ENCODE measurements around the gene TDRD7. TPM values are rescaled to one million over a fixed set of nuclear protein-coding genes. Genes with fewer than 3 reads are reported as not detected.

The TDRD7 gene
- total RNA-seq, 2 experiments from 2014 or later, result 13.8 to 14.5 TPM

DNA sequence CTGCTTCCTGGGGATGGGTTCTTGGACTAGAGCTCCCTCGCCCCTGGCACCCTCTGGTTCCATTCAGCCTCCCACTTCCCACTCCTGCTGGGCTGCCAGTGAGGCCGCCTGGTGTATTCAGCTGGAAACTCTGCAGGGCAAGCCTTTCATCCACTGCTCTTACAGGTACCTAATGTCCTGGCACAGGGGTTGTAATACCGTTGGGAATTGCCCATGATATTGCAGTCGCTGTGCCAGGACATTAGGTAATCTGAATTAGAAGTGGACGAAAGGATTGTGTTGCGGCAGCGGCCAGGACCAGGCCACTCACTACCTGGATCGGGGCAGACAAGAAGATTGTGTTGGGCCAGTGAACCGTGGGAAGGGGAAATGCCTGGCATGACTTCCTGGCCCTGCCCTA is 102.6 kb downstream of the TDRD7 start:
- Mint-ChIP-seq H3K27me3 (peaks cover 34% of the 10 kb centered on the region), H3K27ac (no peak overlapping the region), H3K4me3 (no peak overlapping the region), H3K4me1 (no peaks in the 10 kb centered on the region), H3K36me3 (no peaks in the 10 kb centered on the region), H3K9me3 (no peaks in the 10 kb centered on the region)
- DNase-seq, result no peak
- POLR2A ChIA-PET, result no interaction called here
- ATAC-seq (ENCODE audit: low read depth), result no peak

DNA sequence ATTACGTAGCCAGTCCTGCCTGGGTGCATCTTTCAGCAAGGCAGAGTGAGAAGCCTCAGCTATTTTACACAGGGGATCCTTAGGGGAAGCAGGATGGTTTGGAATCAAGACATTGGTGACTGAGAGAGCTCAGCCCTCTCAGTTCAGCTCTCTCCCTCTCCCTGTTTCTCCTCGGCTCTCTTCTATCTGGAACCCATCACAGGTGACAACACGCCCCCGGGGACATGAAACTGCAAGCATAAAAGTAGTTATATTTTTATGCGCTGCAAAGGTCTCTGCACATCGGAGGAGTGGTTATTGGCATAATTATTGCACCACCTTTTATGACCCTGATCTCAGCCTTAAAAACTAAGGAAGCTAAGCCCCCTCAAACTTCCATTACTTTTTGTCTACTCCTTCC is 103.8 kb downstream of the TDRD7 start:
- ATAC-seq (ENCODE audit: low read depth) (no peak), DNase-seq (no peak)
- POLR2A ChIA-PET, result no interaction called here
- H3K4me3 Mint-ChIP-seq, result no peak overlapping the region
- no peaks in the 10 kb centered on the region for H3K4me1 Mint-ChIP-seq
- no peaks in the 10 kb centered on the region for H3K9me3 Mint-ChIP-seq
- peaks cover 37% of the 10 kb centered on the region for H3K27me3 Mint-ChIP-seq
- no peaks in the 10 kb centered on the region for H3K36me3 Mint-ChIP-seq
- no peak overlapping the region for H3K27ac Mint-ChIP-seq

DNA sequence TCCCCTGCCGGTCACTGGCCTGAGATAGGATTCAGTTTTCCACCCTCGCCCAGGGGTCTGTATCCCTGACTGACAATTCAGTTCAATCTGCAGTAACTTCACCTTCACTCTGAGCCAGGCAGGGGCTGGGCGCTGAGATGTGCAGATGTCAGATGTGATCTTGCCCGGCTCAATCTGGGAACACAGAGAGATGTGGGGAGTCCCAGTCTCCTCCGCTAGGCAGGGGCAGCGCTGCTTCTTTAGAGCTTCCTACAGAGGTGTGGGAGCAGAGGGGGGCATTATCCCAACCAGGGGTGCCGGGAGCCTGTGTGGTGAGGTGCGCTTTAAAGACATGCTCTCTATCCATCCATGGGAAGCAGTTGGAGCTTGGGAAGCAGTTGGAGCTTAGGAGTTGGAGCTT is 104.2 kb downstream of the TDRD7 start:
- POLR2A ChIA-PET, result no interaction called here
- no peak for ATAC-seq (ENCODE audit: low read depth)
- peaks cover 37% of the 10 kb centered on the region for H3K27me3 Mint-ChIP-seq
- H3K4me1 Mint-ChIP-seq, result no peaks in the 10 kb centered on the region
- no peak overlapping the region for H3K27ac Mint-ChIP-seq
- no peak for DNase-seq
- H3K9me3 Mint-ChIP-seq, result no peaks in the 10 kb centered on the region
- no peak overlapping the region for H3K4me3 Mint-ChIP-seq
- H3K36me3 Mint-ChIP-seq, result no peaks in the 10 kb centered on the region

DNA sequence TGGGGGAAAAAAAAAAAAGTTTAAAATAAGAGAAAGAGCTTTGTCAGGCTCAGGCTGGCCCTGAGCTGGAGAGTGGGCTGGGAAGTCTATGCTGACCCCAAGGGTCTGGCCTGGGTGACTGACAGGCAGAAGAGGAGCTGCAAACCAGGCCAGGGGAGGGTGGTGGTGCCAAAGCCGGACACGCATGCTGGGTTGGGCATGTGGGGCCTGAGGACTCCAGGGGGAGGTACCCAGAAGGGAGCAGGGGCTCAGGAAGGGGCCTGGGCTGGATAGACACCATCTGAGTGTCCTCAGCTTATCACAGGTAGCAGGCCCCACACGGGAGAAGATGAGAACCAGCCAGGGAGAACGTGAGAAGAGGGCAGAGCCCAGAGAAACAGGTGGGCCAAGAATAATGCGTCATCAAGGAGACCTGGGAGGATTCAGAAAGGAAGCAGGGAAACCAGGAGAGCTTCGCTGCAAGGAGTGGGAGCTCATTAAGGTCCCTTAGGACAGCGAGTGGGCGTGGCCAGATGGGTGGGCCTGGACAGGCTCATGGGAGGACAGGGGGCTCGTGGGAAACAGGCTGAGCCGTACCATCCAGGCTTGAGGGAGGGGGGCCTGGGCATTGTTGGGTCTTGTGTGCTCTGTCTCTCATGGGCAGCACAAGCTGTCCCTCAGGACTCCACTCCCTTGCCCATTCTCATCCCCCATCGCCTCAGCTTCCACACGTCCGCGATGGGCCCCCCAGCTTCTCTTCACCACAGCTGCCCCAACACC is 105.6 kb downstream of the TDRD7 start:
- Mint-ChIP-seq H3K36me3 (no peaks in the 10 kb centered on the region), H3K27me3 (peaks cover 34% of the 10 kb centered on the region), H3K27ac (no peak overlapping the region), H3K4me3 (no peak overlapping the region), H3K9me3 (no peaks in the 10 kb centered on the region), H3K4me1 (no peaks in the 10 kb centered on the region)
- ATAC-seq (ENCODE audit: low read depth), result no peak
- POLR2A ChIA-PET, result no interaction called here
- no peak for DNase-seq

DNA sequence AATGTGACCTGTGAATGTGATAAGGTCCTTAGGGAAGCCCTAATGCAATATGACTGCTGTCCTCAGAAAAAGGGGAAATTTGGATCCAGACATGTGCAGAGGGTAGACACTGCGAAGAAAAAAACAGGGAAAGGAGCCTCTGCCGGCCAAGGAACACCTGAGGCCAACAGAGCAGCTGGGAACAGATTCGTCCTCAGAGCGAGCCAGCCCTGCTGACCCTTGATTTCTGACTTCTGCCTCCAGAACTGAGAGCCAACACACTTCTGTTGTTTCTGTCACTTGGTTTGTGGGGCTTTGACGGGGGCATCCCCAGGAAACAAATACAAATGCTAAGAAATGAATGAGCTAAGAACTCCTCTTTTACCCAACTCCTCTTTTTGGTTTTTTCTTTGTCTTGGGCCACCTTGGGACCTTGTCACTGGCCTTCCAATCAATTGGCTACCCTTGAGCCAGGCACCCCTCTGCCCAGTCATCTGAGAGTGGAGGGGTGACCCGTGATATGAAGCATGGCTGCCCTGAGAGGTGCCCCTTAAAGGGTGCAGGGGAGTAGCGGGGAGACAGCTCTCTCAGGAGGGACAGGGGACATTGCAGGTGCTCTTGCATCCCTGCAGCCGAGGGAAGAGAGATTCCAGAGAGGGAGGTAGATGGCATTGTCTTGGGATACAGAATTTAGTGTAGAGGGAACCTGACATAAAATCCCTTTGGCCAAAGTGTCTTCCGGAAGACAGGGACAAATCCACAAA is 106.4 kb downstream of the TDRD7 start:
- Mint-ChIP-seq H3K27ac (no peak overlapping the region), H3K27me3 (peaks cover 32% of the 10 kb centered on the region), H3K36me3 (no peaks in the 10 kb centered on the region), H3K9me3 (no peaks in the 10 kb centered on the region), H3K4me1 (no peaks in the 10 kb centered on the region), H3K4me3 (no peak overlapping the region)
- ATAC-seq (ENCODE audit: low read depth), result no peak
- no peak for DNase-seq
- POLR2A ChIA-PET, result interaction anchor here (0.6 kb wide), 1 partner anchor 57 kb away, joined by 3 read pairs; no protein-coding TSS in a partner anchor

DNA sequence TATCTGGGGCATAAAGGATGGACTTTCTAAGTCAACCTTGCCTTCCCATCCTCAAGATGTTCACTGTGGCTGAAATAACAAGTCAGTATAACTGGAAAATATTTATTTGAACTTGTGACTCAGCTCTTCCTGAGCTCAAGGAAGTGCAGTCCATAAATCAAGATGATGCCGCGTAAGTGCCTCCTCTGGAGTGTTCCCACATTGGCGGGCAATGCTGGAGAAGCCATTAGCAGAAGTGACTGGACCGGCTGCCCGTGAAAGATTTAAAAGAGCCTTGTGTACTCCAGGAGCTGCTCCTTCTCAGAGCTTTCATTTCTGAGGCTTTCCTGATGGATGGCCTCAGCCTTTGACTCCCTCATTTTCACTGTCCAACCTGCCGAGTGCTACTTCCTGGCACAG is 107.0 kb downstream of the TDRD7 start:
- H3K4me1 Mint-ChIP-seq, result no peaks in the 10 kb centered on the region
- no peak overlapping the region for H3K4me3 Mint-ChIP-seq
- no peak for ATAC-seq (ENCODE audit: low read depth)
- peaks cover 32% of the 10 kb centered on the region for H3K27me3 Mint-ChIP-seq
- DNase-seq, result no peak
- H3K27ac Mint-ChIP-seq, result no peak overlapping the region
- POLR2A ChIA-PET, result interaction anchor here (0.6 kb wide), 1 partner anchor 58 kb away, joined by 3 read pairs; no protein-coding TSS in a partner anchor
- H3K36me3 Mint-ChIP-seq, result no peaks in the 10 kb centered on the region
- H3K9me3 Mint-ChIP-seq, result no peaks in the 10 kb centered on the region

DNA sequence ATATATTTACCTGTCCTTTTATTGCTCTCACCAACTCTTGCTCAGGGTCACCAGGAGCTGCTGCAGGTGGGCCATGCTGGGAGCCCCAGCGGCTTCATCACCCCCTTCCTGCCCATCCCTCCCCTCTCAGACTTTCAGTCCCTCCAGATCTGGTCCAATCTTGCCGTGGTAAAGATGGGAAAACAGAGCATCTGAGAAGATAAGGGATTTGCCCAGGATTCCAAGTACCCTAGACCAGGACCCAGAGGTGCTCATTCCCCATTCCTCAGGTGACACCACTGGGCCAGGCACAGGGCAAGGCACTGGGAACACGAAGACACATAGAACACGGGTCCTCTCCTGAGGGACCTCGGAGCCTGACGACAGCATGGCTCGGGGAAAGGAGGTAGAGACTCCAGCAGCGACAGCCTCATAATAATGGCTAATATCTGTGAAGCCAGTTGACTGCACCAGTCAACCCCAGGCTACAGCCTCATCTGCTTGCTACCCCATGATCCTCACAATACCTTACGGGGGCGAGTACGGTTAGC is 107.6 kb downstream of the TDRD7 start:
- Mint-ChIP-seq H3K9me3 (no peaks in the 10 kb centered on the region), H3K27me3 (peaks cover 33% of the 10 kb centered on the region), H3K36me3 (no peaks in the 10 kb centered on the region), H3K27ac (no peak overlapping the region), H3K4me1 (no peaks in the 10 kb centered on the region), H3K4me3 (no peak overlapping the region)
- POLR2A ChIA-PET, result no interaction called here
- ATAC-seq (ENCODE audit: low read depth) (no peak), DNase-seq (no peak)

DNA sequence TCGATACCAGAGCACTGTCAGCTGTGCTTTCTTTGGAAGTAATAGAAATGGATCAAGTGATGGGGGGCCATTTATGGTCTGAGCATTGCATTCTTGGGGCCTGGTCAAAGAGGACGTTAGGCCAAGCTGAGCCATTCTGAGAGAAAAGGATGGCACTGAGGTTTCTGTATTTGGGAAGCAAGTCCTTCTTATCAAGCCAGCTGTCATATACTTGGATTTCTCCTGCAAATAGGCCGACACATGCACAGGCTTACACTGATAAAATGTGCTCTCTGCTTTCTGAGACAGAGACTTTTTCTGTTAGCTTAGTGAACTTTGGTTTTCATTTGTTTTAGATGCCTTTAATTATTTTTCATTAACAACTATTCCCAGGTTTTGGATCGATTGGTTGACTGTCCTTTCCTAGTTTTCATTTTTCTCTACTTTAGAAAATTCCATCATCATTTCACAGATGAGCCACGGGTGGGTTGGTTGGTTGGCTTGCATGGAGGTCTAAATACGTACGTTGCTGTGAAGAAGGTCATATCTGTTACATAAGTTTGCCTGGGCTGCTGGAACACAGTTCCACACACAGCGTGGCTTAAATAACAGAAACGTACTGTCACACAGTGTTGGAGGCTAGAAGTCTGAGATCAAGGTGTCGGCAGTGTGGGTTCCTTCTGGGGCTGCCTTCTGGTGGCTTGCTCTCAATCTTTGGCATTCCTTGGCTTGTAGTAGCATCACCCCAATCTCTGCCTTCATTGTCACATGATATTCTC is 109.9 kb downstream of the TDRD7 start:
- ATAC-seq (ENCODE audit: low read depth), result no peak

DNA sequence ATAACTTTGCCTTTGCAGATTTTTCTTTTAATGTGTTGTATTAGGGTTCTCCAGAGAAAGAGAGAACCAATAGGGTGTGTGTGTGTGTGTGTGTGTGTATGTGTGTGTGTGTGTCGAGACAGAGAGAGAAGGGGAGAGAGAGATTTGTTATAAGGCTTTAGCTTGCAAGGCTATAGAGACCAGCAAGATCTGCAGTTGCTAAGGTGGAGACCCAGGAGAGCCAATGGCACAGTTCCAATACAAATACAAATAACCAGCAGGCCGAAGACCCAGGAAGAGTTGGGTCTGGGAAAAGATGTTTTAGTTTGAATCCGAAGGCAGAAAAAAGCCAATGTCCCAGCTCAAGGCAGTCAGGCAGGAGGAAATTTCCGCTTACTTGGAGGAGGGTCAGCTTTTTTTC is 112.5 kb downstream of the TDRD7 start:
- Mint-ChIP-seq H3K9me3 (no peaks in the 10 kb centered on the region), H3K27me3 (peaks cover 8% of the 10 kb centered on the region), H3K27ac (no peak overlapping the region), H3K4me1 (no peaks in the 10 kb centered on the region), H3K4me3 (no peak overlapping the region), H3K36me3 (no peaks in the 10 kb centered on the region)
- ATAC-seq (ENCODE audit: low read depth) (no peak), DNase-seq (no peak)
- POLR2A ChIA-PET, result no interaction called here

More for the DNA sequence above, 109.9 kb downstream of the TDRD7 start:
- POLR2A ChIA-PET, result no interaction called here
- no peaks in the 10 kb centered on the region for H3K9me3 Mint-ChIP-seq
- DNase-seq, result no peak
- no peaks in the 10 kb centered on the region for H3K36me3 Mint-ChIP-seq
- H3K27ac Mint-ChIP-seq, result no peak overlapping the region
- no peak overlapping the region for H3K4me3 Mint-ChIP-seq
- H3K4me1 Mint-ChIP-seq, result no peaks in the 10 kb centered on the region
- H3K27me3 Mint-ChIP-seq, result peaks cover 30% of the 10 kb centered on the region

DNA sequence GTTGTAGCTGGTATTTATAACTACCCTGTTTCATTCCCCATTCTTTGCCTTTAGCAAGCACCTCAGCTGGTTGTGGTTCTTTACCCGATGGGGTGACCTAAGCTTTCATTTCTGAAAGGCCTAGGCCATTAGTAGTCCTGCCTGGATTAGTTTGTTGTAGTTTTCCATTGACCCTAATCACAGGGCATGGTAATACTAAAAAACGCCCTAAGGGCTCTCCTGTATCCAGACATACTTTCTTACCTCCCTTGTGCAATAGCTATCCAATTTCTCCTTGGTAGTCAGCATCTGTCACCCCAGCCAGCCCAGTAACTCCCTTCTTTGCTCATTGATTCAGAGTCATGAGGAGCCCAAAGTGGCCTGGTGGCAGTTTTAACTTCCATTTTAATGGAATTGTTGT is 113.6 kb downstream of the TDRD7 start:
- no peaks in the 10 kb centered on the region for H3K4me1 Mint-ChIP-seq
- ATAC-seq (ENCODE audit: low read depth), result no peak

DNA sequence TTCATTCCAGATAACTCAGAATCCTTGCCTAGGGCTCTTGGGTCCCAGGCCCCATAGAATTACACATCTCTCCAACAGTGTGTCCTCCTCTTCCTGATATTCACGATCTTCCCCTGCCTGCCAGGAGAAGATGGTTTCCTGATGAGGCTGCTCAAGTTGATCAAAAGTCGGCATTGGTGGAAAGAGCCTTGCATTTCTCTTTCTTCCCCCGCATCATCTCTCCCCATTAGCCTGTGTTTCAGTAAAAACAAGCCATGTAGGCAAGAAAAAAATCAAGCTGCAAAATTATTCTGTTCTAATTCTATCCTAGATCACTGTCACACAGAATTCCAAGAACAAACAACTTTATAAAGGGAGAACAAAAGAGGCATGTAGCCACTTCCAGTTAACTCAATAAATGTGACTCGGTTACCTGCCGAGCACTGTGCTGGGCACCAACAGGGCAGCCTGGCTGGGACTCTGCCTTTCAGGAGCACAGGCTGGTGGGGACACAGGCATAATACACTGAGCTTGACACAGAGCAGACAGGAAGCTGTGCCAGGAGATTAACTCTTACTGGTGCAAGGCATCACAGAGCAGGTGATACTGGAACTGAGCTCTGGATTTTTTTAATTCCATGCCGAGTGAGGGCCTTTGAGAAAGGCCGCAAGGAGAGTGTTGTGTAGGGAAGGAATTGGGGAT is 115.1 kb downstream of the TDRD7 start:
- no peak for DNase-seq

More for the DNA sequence above, 113.6 kb downstream of the TDRD7 start:
- no peaks in the 10 kb centered on the region for H3K9me3 Mint-ChIP-seq
- no peak overlapping the region for H3K4me3 Mint-ChIP-seq
- POLR2A ChIA-PET, result no interaction called here
- no peak for DNase-seq
- H3K27ac Mint-ChIP-seq, result no peak overlapping the region
- H3K27me3 Mint-ChIP-seq, result peaks cover 3% of the 10 kb centered on the region
- no peaks in the 10 kb centered on the region for H3K36me3 Mint-ChIP-seq

DNA sequence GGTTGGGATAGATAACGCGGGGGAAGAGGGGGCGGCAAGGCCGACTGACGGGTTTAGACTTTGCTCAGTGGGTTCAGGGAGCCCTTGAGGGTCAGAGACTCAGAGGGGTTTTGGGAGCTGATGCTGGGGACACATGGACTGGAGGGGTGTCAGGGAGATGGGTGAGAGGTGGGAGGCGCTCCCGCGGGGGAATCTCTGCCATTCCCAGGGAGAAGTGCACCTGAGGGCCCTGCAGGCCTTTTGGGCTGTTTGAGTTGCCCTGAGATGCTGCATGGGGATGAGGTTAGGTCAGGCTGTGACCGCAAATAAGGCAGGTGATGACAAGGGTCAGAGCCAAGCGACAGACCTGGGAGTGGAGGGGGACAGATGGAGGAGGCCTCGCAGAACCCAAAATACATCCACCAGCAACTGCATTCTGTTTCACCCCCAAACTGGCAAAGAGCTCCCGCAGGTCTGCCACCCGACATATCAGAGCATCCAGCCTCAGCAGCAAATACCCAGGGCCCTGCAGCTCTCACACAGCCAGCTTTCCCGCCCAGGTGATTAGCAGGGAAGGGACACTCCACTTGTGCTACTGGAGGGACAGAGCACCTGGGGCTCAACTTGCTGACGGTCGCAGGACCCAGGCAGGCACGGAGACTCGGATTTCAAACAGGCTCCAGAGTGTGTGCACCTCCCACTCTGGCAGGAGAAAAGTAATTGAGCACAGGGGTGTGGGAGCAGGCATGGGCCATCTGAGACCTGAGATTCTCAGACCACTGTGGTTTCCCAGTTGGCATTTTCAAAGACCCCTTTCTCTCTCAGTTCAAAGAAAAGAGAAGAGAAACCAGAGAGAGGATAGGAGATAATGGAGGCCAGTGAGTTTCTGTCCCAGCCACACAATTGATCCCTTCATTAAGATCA is 116.0 kb downstream of the TDRD7 start:
- no peak overlapping the region for H3K27ac Mint-ChIP-seq
- H3K4me1 Mint-ChIP-seq, result no peaks in the 10 kb centered on the region
- POLR2A ChIA-PET, result interaction anchor here (0.5 kb wide), 1 partner anchor 867 kb away, joined by 3 read pairs; no protein-coding TSS in a partner anchor
- H3K27me3 Mint-ChIP-seq, result peaks cover 7% of the 10 kb centered on the region
- no peak for DNase-seq
- ATAC-seq (ENCODE audit: low read depth), result no peak
- H3K4me3 Mint-ChIP-seq, result no peak overlapping the region
- H3K9me3 Mint-ChIP-seq, result no peaks in the 10 kb centered on the region
- no peaks in the 10 kb centered on the region for H3K36me3 Mint-ChIP-seq

More for the DNA sequence above, 115.1 kb downstream of the TDRD7 start:
- POLR2A ChIA-PET, result interaction anchor here (0.5 kb wide), 1 partner anchor 866 kb away, joined by 3 read pairs; no protein-coding TSS in a partner anchor
- no peaks in the 10 kb centered on the region for H3K36me3 Mint-ChIP-seq
- peaks cover 2% of the 10 kb centered on the region for H3K27me3 Mint-ChIP-seq
- ATAC-seq (ENCODE audit: low read depth), result no peak
- no peak overlapping the region for H3K4me3 Mint-ChIP-seq
- no peaks in the 10 kb centered on the region for H3K9me3 Mint-ChIP-seq
- no peak overlapping the region for H3K27ac Mint-ChIP-seq
- H3K4me1 Mint-ChIP-seq, result no peaks in the 10 kb centered on the region

All from activated naive CD8-positive, alpha-beta T cell treated with anti-CD3 and anti-CD28 coated beads, Interleukin-2, amount 10 ng/mL, durations not matched to agents 7 days and 5 days (primary cell).